ENCODE data around the gene MEIS3. TPM values are rescaled to one million over a fixed set of nuclear protein-coding genes. Genes with fewer than 3 reads are reported as not detected.

The MEIS3 gene
- polyA plus RNA-seq, 2 of the 4 experiments (the other 2 are of a cell fraction) = 16.5 to 27.1 TPM

DNA sequence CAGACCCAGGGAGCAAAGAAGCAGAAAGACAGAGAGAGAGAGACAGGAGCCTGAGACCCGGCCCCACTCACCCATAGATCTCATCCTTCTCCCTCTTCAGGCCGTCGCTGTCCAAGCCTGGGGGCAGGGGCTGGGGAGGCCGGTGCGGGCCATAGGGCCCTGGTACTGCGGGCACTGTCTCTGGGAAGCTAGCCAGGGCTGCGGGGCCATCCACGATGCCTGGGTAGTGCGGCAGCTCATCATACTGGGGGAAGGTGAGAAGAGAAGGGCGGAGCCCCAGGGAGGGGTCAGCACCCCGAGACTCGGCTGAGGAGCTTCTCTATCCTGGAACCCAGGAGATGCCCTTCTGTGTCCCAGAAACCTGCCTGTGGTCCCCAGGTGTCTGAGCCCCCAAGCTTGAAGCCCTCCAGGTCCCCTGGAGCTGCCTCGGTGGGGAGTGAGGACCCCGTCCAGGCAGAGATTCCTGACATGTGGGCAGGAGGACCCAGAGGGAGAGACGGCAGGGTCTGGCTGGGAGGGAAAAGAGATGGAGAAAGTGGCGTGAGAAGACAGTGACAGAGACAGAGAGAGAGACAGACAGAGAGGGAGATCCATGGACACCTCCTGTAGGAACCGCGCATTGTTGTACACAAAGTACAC, 2.1 kb downstream of the MEIS3 start:
- H3K4me1 ChIP-seq = peaks cover 45% of the 10 kb centered on the region
- POLR2A ChIA-PET = no interaction called here
- H3K4me2 ChIP-seq = peak overlapping the region; percentile 98
- TF ChIP-seq REST (IDR thresholded peaks at IDR 0.05) = peak; percentile 19; the same call in 1 of the 2 replicates
- no peak for TF ChIP-seq E2F6 (IDR thresholded peaks at IDR 0.05; ENCODE audit: borderline replicate concordance, low read depth)
- no peak for TF ChIP-seq FOSL2 (IDR thresholded peaks at IDR 0.05)
- TF ChIP-seq FOSL2 (CRISPR knock-in tag; IDR thresholded peaks at IDR 0.05) = no peak
- peak; percentile 22; the same call in 1 of the 2 replicates for TF ChIP-seq MAX (IDR thresholded peaks at IDR 0.05)
- H3K27ac ChIP-seq = no peak overlapping the region
- WGBS (ENCODE audit: missing lambda C conversion rate) = 60% methylated on average over 18 of the region's 18 CpGs
- no peak for DNase-seq (ENCODE audit: low read depth in 1 of 2, low spot score in 1 of 2)
- no peak overlapping the region for H3K4me3 ChIP-seq
- no peak for FAIRE-seq
- CTCF ChIA-PET = interaction anchor here (0.6 to 4.7 kb wide), 7 partner anchors 11 to 326 kb away, joined by 3 to 54 read pairs (median 4); partner anchors contain the start of gene DHX34
- peak in 1 of 2 experiments; percentile 9; a peak in 2 of 6 replicates for ATAC-seq
- no peaks in the 10 kb centered on the region for H3K9me3 ChIP-seq

GRCh38 chr19:47416643-47416985, 2.7 kb downstream of the MEIS3 start:
- FAIRE-seq = no peak
- Histone ChIP-seq H3K4me1 (peaks cover 39% of the 10 kb centered on the region), H3K9me3 (no peaks in the 10 kb centered on the region), H3K27ac (no peak overlapping the region), H3K4me2 (no peak overlapping the region), H3K4me3 (no peak overlapping the region)
- TF ChIP-seq CBX8 (IDR thresholded peaks at IDR 0.05) = no peak
- TF ChIP-seq ZFP36 (IDR thresholded peaks at IDR 0.05; ENCODE audit: borderline replicate concordance, partially characterized antibody) = no peak
- TF ChIP-seq KDM1A (IDR thresholded peaks at IDR 0.05; ENCODE audit: low read depth) = no peak
- no peak for TF ChIP-seq POLR2AphosphoS2 (conservative IDR thresholded peaks at IDR 0.05; ENCODE audit: low read length)
- no peak for TF ChIP-seq MYC (IDR thresholded peaks at IDR 0.05; ENCODE audit: borderline replicate concordance, low read length)
- no peak for TF ChIP-seq EHMT2 (IDR thresholded peaks at IDR 0.05; ENCODE audit: low read depth)
- TF ChIP-seq NPAS2 (CRISPR knock-in tag; IDR thresholded peaks at IDR 0.05; ENCODE audit: borderline replicate concordance) = no peak
- no peak for TF ChIP-seq HEYL (CRISPR knock-in tag; IDR thresholded peaks at IDR 0.05)
- 83% methylated on average over 12 of the region's 12 CpGs for WGBS (ENCODE audit: missing lambda C conversion rate)
- POLR2A ChIA-PET = no interaction called here
- CTCF ChIA-PET = interaction anchor here (1.1 to 4.7 kb wide), 6 partner anchors 11 to 282 kb away, joined by 4 to 54 read pairs (median 6); partner anchors contain the start of gene DHX34
- ATAC-seq = no peak
- no peak for DNase-seq (ENCODE audit: low read depth in 1 of 2, low spot score in 1 of 2)

DNA sequence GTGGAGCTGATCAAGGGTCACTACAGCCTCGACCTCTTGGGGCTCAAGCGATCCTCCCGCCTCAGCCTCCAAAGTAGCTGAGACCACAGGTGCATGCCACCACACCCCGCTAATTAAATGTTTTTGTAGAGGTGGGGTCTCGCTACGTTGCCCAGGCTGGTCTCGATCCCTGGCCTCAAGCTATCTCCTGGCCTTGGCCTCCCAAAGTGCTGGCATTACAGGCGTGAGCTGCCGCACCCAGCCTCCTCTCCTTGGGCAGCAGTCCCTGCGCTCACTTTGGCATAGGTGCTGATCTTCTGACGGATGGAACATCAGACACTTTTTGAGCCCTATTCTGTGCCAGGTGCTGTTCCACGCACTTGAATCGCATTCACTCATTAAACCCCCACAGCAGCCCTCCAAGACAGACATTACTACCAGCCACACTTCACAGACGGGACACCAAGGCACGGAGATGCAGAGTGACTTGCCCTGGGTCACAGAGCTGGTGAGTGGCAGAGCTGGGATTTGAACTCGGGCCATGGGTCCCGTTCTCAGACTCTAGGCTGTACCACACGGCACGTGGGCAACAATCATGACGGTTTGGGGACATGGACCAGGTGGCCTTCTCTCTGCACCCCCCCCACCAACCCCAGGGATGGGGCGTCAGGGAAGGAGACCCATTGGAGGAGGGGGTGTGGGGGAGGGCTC, 3.2 kb downstream of the MEIS3 start:
- FAIRE-seq (no peak), ATAC-seq (no peak), DNase-seq (ENCODE audit: low read depth in 1 of 2, low spot score in 1 of 2) (no peak)
- Histone ChIP-seq H3K4me2 (no peak overlapping the region), H3K27ac (no peak overlapping the region), H3K4me3 (no peak overlapping the region), H3K4me1 (peaks cover 33% of the 10 kb centered on the region), H3K9me3 (no peaks in the 10 kb centered on the region)
- ChIA-PET CTCF (interaction anchor here (0.8 to 4.7 kb wide), 11 partner anchors 16 to 297 kb away, joined by 3 to 54 read pairs (median 5); partner anchors contain the start of genes DHX34 and EHD2), POLR2A (no interaction called here)
- 95% methylated on average over 19 of the region's 21 CpGs for WGBS (ENCODE audit: missing lambda C conversion rate)
- TF ChIP-seq HOXA7 (CRISPR knock-in tag; IDR thresholded peaks at IDR 0.05) (no peak), MYC (IDR thresholded peaks at IDR 0.05; ENCODE audit: borderline replicate concordance, low read length) (no peak), POLR2A (IDR thresholded peaks at IDR 0.05; ENCODE audit: low read length) (no peak), ATOH8 (CRISPR knock-in tag; IDR thresholded peaks at IDR 0.05; ENCODE audit: low read depth) (no peak), KDM1A (IDR thresholded peaks at IDR 0.05; ENCODE audit: low read depth) (no peak), MAX (IDR thresholded peaks at IDR 0.05) (no peak), CBX2 (IDR thresholded peaks at IDR 0.05; ENCODE audit: borderline replicate concordance, low read depth) (no peak)
- TF ChIP-seq, protein P1, sequence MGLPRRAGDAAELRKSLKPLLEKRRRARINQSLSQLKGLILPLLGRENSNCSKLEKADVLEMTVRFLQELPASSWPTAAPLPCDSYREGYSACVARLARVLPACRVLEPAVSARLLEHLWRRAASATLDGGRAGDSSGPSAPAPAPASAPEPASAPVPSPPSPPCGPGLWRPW (IDR thresholded peaks at IDR 0.05) = no peak
